GM19324 (cell line): ENCODE data around the gene LSAMP.
"Not testable (repeated sequence)": the region's sequence is repeated elsewhere in the genome, so short reads cannot be mapped to it uniquely, and the experiment has no call there.

Experiments used
- ATAC-seq: cut with Tn5 transposase; IDR thresholded peaks from one replicate; pipeline ENCODE4 v1.9.1; 2021; ENCODE audit warnings: mild to moderate bottlenecking, moderate library complexity; ENCODE audit not compliant: unreplicated experiment, low FRiP score

LSAMP gene

DNA sequence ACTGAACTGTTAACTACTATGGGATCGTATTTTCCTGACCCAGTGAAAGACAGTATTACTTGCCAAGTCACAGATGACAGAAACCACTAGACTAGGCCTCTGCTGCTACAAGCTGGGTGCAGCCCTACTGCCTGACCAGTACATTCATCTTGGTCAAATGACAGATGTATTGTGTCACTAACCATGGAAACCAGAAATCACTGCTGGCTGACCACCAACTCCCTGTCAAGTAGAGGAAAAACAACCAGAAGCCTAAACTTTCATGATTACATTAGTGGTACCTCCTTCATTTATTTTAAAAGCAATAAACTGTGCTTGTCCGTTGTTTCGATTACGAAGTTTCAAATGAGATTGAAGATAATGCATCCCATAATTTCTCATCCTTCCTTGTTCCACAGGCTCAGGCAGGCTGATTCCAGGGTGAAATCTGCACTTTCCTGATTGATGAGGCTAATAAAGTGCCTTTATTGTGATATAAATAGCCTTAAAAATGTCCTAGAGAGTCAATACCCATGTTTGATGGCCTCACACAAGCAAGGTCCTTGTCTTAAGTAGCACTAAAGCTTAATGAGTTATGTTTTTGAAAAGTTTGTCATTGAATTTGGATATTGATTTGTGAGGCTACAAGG, 309.7 kb downstream of the LSAMP start:
- no peak for ATAC-seq

DNA sequence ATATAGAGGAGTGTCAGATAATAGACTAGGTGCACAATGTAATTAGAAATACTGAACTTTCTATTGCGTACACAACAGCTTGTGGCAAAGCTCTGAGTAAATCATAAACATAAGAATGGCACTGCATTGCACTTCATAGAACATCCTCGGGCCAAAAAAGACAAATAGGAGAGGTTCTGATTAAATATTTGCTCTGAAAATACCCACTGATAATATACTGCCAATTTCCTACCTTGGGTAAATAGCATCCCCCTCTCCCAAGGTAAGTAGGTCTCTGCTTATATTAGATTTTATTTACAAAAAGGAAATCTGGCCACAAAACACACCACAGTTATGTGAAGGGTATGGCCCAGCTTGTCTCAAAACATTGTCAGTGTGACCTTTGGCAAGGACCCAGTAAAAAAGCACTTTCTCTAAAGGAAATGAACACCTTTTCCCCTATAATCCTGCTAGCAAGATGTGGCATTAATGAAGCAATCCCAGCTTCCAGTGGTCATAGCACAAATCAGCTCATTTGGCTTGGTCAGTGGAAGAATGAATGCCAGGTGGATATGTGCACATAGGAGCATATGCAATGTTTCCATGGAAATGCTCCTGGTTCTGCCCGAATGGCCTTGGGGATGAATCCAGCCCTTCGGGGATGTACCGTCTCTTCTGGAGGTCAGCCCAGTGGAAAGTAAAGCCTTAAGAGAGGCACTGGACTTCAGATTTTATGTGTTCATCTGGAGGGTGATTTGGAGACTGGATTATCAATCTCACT, 315.9 kb downstream of the LSAMP start:
- ATAC-seq, result no peak

DNA sequence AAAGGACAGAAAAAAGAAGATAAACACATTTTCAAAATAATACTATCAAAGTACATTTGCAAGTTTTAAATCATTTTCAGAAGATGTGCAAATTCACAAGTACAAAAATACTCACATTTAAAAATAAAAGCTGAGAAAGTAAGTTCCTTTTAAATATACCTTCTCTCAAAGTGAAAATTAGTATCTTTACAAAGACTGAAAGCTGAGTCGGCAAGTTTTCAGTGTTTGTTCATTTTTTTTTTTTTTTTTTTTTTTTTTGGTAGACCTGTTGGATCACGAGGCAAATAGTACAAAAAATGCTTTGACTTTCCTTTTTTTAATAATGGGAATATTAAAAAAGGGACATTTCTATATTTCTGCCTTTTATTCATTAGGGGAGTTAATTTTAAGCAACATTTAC, 317.8 kb downstream of the LSAMP start:
- no peak for ATAC-seq

DNA sequence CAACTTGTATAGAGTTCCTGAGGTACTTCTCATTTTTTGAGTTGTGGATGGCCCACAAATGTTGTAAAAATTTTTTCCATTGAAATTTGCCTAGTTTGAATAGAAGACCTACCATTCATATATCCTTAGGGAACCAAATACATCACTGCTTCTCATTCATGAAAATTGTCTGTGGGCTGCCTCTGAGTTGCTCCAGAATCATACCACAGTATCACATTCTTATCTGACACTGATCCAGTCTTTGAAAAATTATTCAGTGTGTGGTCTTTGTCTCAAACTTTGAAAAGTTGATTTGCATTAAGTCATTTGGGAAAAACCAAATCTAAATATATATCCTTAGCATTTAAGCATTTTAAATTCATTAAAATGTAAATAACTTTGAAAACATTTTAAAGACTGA, 321.1 kb downstream of the LSAMP start:
- ATAC-seq, result no peak

DNA sequence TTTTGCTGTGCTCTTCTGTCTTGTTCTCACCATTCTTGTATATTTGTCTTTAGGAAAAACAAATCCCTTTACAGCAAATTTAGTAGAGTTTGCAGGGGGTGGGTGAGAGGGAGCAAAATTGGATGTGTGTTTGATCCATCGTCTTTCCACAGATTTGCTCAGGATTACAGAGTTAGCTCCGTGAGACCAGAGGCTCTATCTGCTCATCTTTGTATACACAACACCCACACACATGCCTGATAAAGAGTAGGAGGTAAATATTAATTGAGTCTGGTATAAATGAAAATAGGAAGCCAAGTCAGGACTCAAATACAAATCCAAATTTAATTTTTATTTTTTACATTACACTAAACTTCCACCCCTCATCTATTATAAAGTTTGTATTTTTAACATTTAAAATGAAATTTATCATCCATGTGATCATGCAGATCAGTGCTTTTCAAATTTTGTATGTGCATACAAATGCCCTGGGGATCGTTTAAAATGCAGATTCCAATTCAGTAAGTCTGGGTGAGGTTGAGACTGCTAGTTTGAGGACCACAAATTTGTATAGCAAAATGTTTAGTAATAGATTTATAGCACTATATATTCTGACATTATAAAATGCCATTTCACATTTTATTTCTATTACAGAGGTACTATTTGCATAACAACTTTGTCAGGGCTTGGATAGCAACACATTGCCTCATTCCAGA, 326.7 kb downstream of the LSAMP start:
- no peak for ATAC-seq

DNA sequence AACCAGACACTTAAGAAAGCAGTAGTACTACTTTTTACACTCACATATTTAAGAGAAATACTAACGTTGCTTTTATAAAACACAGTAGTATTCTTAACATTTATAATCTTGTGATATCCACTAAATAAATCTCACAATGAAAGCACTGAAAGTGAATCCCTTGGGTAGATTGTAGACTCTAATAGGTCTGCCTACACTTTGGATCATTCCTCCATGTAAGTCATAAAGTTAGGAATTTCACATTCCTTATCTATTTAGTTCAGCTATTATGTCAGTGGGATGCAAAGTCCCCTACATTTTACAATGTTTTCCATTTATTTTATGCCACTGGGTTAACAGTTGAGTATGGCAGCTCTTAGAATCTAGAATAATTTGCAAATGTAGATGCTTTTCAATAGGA, 330.7 kb downstream of the LSAMP start:
- no peak for ATAC-seq

DNA sequence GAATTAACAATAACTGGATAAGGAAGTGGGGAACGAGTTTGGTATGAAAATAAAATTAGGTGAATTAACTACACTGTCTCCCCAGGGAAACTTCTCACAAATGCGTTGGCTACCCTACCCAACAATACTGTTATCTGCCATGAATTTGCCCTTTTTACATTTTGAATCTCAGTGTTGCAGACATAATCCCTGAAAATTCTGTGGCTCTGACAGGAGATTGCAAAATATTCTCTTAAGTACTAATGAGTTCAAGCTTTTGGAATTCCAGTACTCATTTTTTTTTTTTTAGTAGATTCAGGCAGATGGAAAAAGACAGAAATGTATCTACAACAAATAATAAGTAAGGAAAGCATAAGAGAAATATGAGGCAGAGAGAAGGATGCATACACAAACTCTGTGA, 332.6 kb downstream of the LSAMP start:
- no peak for ATAC-seq

DNA sequence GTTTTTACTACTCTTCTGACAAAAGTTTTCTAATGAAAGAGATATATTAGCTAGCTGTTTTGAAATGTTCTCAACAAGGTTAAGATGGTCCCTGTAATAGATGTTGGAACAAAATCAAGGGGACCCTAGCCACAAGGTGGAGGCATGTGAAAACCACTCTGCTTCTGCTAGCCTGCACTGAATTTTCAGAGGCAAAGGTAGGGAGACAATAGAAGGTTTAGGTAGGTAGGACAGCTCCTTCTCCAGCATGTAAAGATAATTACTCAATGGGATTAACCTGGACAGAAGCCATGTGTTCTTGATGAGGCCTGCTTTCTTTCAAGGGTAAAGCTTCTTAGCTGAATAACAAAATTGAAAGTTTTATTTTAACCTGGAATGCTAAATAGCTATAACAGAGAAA, 333.5 kb downstream of the LSAMP start:
- ATAC-seq, result no peak

DNA sequence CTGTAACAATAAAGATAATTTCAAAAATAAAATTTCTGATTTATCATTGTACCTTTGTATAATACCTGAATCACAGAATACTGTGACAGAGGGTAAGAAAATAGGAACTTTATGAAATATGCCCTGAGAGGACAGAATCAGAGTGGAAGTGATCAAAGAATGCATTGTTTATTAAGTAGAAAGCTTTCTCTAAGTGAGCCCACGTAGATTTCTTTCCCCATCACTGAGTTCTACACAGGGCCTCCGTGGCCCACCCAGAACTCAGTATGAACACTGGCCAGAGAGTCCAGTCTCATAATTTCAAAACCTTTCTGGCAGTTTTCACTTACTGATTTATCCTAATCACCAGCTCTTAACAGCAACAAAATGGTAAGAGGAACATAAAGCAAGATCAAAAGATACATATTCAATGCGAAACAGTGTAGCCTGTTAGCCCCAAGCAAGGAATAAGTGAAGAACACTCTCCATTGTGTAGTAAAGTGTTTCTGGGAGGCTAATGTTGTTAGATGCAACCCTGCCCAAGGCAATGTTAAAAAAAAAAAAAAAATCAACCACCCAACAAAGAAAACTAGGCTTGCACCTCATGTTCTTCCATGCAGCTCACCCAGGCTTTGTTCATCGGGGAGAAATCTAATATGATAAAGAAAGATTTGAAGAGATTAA, 341.3 kb downstream of the LSAMP start:
- ATAC-seq, result no peak

DNA sequence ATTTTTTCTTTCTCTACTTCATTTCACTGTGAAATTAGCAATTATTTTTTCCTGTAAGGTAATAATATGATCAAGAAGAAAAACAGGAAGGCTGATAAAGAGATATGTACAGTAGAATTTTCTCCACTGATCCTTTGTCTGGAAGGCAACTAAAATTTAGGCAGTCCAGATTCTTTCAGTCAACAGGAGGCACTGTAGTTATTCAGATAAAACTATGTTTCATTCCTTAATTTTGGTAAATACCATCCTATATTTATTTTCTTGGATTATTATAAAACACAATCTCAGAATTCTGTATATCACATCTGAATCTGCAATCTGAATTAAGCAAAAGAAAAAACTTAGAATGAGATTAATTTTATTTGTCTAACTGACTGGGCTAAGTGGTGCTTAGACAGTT, 343.2 kb downstream of the LSAMP start:
- ATAC-seq, result no peak

DNA sequence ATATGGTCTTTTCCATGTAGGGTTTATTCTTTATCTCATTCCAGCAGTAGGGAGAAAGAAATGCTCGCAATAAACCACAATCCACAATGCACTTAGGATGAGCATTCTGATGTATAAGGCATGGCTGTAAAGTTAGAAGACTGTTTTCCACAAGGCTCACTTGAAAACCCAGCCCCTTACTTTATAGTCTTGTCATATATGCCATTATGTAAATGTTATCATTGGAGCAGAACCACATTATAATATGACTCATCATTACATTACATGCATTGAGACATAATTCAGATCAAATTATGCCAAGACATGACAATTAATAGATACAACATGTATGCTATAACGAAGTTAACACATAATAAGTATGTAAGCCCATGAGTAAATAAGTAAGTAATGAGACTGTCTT, 348.1 kb downstream of the LSAMP start:
- no peak for ATAC-seq

DNA sequence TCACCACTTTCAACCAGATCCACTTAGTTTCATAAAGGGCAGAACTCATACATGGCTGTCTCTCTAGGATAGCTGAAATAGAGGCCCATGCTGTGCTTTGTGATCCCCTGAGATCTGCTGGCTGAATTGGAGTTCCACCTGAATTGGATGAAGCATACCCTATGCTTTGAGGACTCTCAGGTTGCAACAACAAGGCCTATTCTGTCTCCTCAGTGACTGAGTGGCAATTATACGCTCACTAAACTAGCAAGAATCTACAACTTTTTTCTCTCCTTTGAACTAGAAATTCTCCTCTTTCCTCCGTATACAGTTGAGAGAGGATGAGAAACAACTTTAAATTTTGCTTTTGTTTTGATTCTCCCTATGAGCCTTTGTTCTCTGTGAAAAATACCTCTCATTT, 348.7 kb downstream of the LSAMP start:
- ATAC-seq, result no peak

DNA sequence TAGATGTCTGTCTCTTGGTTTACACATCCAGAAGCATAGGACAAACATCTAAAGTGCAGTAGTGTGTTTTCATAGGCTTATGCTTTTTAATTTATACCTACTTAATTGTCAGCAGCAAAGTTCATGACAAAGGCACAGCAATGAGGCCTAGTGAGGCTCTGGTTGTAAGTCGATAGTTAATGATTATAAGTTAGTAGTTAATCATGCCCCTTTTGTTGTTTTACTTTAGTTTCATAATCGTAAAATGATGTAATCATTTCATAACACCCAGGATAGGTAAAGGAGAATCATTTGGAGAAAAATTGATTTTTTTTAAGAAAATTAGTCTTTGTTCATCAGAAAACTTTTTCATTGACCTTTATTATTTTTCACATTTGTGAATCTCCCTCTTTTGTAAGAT, 351.9 kb downstream of the LSAMP start:
- no peak for ATAC-seq

DNA sequence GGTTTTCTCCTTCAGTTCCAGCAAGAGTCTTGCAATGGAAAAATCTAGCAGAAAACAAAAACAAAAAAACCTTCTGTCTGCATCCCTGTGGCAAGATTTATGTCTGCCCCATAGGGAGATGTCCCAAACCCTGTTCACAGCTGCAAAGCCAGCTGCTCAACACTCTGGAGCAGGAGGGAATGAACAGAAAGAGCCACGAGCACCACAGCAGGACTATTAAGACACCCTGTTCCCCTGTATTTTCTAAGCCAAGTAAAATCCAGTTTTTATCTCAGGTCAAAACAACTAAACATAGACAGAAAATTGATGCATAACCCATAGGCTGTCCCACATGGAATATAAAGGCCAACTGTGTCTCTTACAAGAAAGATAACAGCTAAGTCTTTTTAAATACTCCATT, 357.9 kb downstream of the LSAMP start:
- no peak for ATAC-seq

DNA sequence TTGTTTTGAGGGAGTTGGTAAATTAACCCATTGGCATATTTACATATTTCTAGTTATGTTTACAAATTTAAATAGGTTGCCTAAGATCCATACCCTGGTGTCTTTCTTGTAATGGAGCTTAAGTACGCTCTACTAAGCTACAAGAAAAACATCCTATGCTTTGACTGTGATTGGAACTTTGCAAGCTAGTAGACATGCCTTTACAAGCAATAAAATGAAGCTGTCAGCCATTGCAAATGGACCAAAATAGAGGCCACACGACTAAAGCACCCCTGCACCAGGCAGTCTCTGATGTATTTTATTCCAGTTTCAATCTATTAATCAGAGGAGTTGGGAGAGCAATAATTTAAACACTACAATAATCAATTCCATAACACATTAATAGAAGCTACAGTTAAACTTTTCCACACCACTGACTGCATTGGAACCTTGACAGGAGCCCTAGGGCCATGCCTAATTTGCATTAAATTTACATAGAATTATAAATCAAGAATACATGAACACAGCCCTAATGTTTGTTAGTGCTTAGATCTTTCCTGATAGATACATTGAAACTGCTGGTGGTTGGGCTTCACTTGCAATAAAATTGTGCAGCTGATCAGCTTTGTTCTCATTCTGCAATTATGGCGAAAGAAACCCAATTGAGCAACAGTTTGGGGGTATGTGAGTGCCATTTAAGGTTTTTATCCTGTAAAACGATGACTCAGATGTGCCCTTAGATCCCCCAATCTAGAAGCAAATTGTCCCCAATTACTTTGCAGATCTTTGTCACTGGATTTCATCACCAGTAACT, 360.1 kb downstream of the LSAMP start:
- ATAC-seq, result no peak

DNA sequence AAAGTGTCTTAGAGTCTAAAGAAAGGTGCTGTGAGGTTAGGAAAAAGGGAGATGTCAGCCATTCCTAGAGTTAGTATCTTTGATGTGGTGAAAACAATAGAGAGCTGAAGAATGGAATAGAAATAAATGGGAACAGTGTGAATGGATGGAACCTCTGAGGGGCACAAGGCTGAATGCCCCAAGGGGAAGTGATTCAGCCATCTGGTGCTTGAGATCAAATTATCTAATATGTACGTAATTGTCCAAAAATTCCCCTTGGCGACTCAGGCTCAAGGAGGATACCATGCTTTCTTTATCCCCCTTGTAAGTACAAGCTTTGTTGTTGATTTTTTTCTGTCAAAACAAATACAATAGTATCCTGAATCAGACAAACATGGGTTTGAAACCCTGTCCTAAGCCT, 361.6 kb downstream of the LSAMP start:
- ATAC-seq, result no peak

DNA sequence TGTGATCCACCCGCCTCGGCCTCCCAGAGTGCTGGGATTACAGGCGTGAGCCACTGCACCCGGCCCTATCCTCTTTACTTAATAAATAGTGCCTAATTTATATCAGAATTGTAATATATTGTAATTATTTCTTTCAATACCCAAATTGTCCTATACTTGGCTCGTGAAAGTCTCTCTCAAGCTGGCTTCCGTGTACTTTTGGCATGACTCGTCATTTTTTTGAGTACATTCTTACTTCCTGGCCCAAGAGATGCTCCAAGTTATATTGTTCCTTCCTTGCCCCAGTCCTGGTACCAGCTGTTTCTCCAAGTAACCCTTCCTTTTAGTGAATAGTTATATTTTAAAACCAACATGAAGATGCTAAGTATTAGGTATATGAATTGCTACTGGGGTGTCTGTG, 366.7 kb downstream of the LSAMP start:
- ATAC-seq, result no peak

DNA sequence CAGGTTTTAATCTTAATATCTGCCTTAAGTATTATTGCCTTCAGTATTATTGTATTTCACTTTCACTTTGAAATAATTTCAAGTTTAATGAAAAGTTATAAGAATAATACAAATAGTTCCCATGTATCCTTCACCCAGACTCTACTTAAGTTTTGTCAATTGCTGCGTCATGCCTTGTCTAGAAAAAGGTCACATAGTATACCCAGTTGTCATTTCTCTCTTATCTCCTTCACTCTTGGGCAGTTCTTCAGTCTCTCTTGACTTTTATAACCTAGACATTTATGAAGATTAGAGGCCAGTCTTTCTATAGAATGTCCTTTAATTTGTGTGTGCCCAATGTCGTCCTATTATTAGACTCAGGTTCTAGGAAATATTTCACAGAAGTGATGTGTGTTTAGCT, 367.7 kb downstream of the LSAMP start:
- ATAC-seq, result no peak

DNA sequence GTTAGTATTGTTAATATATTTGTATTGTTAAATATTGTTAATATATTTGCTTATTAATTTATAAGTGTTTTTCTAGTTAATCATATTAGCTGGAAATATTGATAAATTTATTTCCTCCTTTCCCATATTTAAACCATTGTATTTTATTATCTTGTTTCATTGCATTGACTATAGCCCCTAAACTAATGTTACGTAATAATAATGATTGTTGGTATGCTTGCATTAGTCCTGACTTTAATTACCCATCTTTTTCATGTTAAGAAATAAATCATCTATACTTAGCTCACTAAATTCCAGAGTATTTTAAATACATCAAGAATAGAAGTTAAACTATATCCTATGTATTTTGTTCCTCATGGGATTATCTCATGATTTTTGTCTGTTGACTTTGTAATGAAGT, 368.2 kb downstream of the LSAMP start:
- no peak for ATAC-seq

DNA sequence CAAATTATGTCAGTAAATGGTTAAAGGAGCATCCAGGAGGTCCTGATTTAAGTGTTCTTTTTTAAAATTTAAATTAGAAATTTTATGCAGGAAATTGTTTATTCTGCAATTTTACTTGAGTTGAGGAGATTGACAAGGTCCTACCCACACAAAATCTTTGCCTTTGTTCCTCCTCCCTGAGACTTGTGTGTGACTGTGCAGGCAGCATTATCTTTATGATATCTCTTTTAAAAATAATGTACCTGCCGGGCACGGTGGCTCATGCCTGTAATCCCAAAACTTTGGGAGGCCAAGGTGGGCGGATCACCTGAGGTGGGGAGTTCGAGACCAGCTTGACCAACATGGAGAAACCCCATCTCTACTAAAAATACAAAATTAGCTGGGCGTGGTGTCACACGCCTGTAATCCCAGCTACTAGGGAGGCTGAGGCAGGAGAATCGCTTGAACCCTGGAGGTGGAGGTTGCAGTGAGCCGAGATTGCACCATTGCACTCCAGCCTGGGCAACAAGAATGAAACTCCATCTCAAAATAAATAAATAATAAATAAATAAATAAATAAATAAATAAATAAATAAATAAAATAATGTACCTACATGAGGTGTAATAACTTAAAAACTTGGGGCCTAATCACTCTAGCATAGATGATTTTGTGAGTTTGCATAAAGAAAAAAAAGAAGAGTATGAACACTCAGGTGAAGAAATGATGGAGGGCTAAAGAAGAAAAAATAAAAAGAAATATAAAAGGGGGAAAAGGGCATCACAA, 374.6 kb downstream of the LSAMP start:
- ATAC-seq, result not testable (repeated sequence)
